ENCODE results near the gene OR1I1. TPM values are rescaled to one million over a fixed set of nuclear protein-coding genes. Genes with fewer than 3 reads are reported as not detected.

The OR1I1 gene
- total and polyA plus RNA-seq, 2 of the 4 experiments (the other 2 are of a cell fraction) = not detected

DNA sequence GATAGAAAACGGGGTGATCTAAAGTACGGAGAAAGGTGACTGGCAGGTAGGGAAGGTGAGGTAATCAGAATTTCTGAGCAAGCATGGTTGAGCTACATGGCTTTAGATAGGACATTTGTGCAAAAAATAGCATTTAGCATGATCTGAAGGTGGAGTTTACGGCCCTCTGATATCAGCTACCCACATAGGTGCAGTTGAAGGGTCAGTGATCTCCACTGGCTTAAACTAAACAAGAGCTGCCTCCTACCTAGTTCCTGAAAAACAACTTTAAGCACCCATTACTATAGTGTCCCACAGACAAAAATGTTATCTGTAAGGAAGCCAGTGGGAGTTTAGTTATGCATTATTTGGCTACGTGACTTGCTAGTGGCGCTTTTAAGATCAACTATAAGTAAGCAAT lies 33.9 kb upstream of the OR1I1 start:
- dilution Hi-C loops (cut with HindIII; ENCODE audit: low sequenced_read_pairs, unreplicated experiment) = no loop called here
- H3K27ac ChIP-seq (ENCODE audit: insufficient read depth, low read length) = no peak overlapping the region
- H4K20me1 ChIP-seq (ENCODE audit: insufficient read depth, low read length) = no peaks in the 10 kb centered on the region
- H4K8ac ChIP-seq (ENCODE audit: low read depth in 2 of 2, low read length in 2 of 2) = no peak overlapping the region
- H3K14ac ChIP-seq (replicated peaks; ENCODE audit: low read depth, low read length) = no peak overlapping the region
- no peaks in the 10 kb centered on the region for H3K36me3 ChIP-seq (ENCODE audit: control insufficient read depth, insufficient read depth, low read length)
- no peak overlapping the region for H2AFZ ChIP-seq (replicated peaks; ENCODE audit: low read length, poor library complexity)
- no peak overlapping the region for H3K4me3 ChIP-seq (ENCODE audit: insufficient read depth, low read depth, low read length)
- in situ Hi-C loops (cut with MboI; ENCODE audit: low sequenced_read_pairs) = no loop called here
- no peak overlapping the region for H3K23ac ChIP-seq (ENCODE audit: low read depth, low read length)
- no peak overlapping the region for H2BK5ac ChIP-seq (ENCODE audit: low read depth, low read length, poor library complexity, severe bottlenecking)
- H3K56ac ChIP-seq (ENCODE audit: extremely low read depth, insufficient read depth, low read length) = no peak overlapping the region
- no peak overlapping the region for H2AK9ac ChIP-seq (replicated peaks; ENCODE audit: low read depth, low read length, poor library complexity)
- ChIA-PET CTCF (no interaction called here), POLR2A (ENCODE audit: unreplicated experiment) (no interaction called here)
- H3K79me1 ChIP-seq (ENCODE audit: low read depth in 1 of 2, low read length in 2 of 2) = no peaks in the 10 kb centered on the region
- H3K9me3 ChIP-seq (ENCODE audit: control insufficient read depth, insufficient read depth, low read length) = no peaks in the 10 kb centered on the region
- H2BK120ac ChIP-seq (ENCODE audit: low read depth, low read length) = no peak overlapping the region
- intact Hi-C loops (cut with micrococcal nuclease) = no loop called here
- no peak overlapping the region for H3K4me2 ChIP-seq (ENCODE audit: low read depth, low read length)
- TF ChIP-seq RFX5 (IDR thresholded peaks at IDR 0.05; ENCODE audit: low read depth, low read length) = no peak
- TF ChIP-seq RAD21 (IDR thresholded peaks at IDR 0.05; ENCODE audit: low read length) = no peak
- TF ChIP-seq CEBPB (IDR thresholded peaks at IDR 0.05; ENCODE audit: low read depth, low read length) = no peak
- TF ChIP-seq MXI1 (IDR thresholded peaks at IDR 0.05; ENCODE audit: borderline replicate concordance, low read depth, low read length) = no peak
- TF ChIP-seq NFE2L2 (IDR thresholded peaks at IDR 0.05; ENCODE audit: low read depth, low read length) = no peak
- TF ChIP-seq, protein P1, sequence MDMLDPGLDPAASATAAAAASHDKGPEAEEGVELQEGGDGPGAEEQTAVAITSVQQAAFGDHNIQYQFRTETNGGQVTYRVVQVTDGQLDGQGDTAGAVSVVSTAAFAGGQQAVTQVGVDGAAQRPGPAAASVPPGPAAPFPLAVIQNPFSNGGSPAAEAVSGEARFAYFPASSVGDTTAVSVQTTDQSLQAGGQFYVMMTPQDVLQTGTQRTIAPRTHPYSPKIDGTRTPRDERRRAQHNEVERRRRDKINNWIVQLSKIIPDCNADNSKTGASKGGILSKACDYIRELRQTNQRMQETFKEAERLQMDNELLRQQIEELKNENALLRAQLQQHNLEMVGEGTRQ (IDR thresholded peaks at IDR 0.05; ENCODE audit: low read depth, low read length) = no peak
- TF ChIP-seq SMC3 (IDR thresholded peaks at IDR 0.05; ENCODE audit: low read depth, low read length) = no peak
- no peak for DNase-seq
- H3K4ac ChIP-seq (ENCODE audit: low read depth, low read length) = no peak overlapping the region
- no peak overlapping the region for H2BK15ac ChIP-seq (ENCODE audit: low read depth, low read length)
- no peaks in the 10 kb centered on the region for H3K4me1 ChIP-seq (ENCODE audit: control insufficient read depth, insufficient read depth, low read length)
- H4K91ac ChIP-seq (ENCODE audit: insufficient read depth, low read depth, low read length) = no peak overlapping the region
- H3K27me3 ChIP-seq (ENCODE audit: control insufficient read depth, insufficient read depth, low read length) = no peaks in the 10 kb centered on the region
- BruUV-seq (replicated peaks) = no TSS peak
- no peak overlapping the region for H3K9ac ChIP-seq (ENCODE audit: low read depth, low read length)
- H2BK20ac ChIP-seq (ENCODE audit: low read depth, low read length) = no peak overlapping the region
- no peak overlapping the region for H2AK5ac ChIP-seq (ENCODE audit: low read depth, low read length)
- 80% methylated on average over 1 of the region's 5 CpGs; no CpG with 5 or more reads in 1 of the 2 experiments for WGBS, 2 experiments (ENCODE audit: extremely low coverage in 2 of 2, insufficient read length in 1 of 2)
- H3K9me1 ChIP-seq (ENCODE audit: insufficient read depth, low read length) = no peaks in the 10 kb centered on the region
- ATAC-seq (ENCODE audit: low read depth) = no peak
- no peak overlapping the region for H4K5ac ChIP-seq (ENCODE audit: low read depth, low read length)
- no peak overlapping the region for H3K18ac ChIP-seq (ENCODE audit: low read depth, low read length)

Data from IMR-90 (cell line).